ENCODE results near the gene SLC9A2.

Gene SLC9A2

GRCh38 chr2:102698369-102699111 is 79.2 kb downstream of the SLC9A2 start:
- DNase-seq (ENCODE audit: extremely low read depth, insufficient read length), result no peak
- no peaks in the 10 kb centered on the region for H3K27me3 ChIP-seq (replicated peaks; ENCODE audit: control insufficient read depth, insufficient read depth, low read length)
- TF ChIP-seq CTCF (IDR thresholded peaks at IDR 0.05; ENCODE audit: insufficient read depth, low read length, poor library complexity, severe bottlenecking), result no peak
- H3K36me3 ChIP-seq (ENCODE audit: control insufficient read depth, insufficient read depth, low read length), result no peaks in the 10 kb centered on the region
- no peak overlapping the region for H3K4me3 ChIP-seq (replicated peaks; ENCODE audit: low read depth, low read length)

GRCh38 chr2:102703305-102703704 is 84.0 kb downstream of the SLC9A2 start:
- Histone ChIP-seq H3K36me3 (ENCODE audit: control insufficient read depth, insufficient read depth, low read length) (no peaks in the 10 kb centered on the region), H3K27me3 (replicated peaks; ENCODE audit: control insufficient read depth, insufficient read depth, low read length) (no peaks in the 10 kb centered on the region), H3K4me3 (replicated peaks; ENCODE audit: low read depth, low read length) (no peak overlapping the region)
- TF ChIP-seq CTCF (IDR thresholded peaks at IDR 0.05; ENCODE audit: insufficient read depth, low read length, poor library complexity, severe bottlenecking), result no peak
- DNase-seq (ENCODE audit: extremely low read depth, insufficient read length), result no peak

GRCh38 chr2:102703748-102704147 is 84.4 kb downstream of the SLC9A2 start:
- TF ChIP-seq CTCF (IDR thresholded peaks at IDR 0.05; ENCODE audit: insufficient read depth, low read length, poor library complexity, severe bottlenecking), result peak; percentile 30
- no peaks in the 10 kb centered on the region for H3K36me3 ChIP-seq (ENCODE audit: control insufficient read depth, insufficient read depth, low read length)
- no peak for DNase-seq (ENCODE audit: extremely low read depth, insufficient read length)
- no peak overlapping the region for H3K4me3 ChIP-seq (replicated peaks; ENCODE audit: low read depth, low read length)
- no peaks in the 10 kb centered on the region for H3K27me3 ChIP-seq (replicated peaks; ENCODE audit: control insufficient read depth, insufficient read depth, low read length)

GRCh38 chr2:102704531-102704930 is 85.2 kb downstream of the SLC9A2 start:
- Histone ChIP-seq H3K27me3 (replicated peaks; ENCODE audit: control insufficient read depth, insufficient read depth, low read length) (no peaks in the 10 kb centered on the region), H3K36me3 (ENCODE audit: control insufficient read depth, insufficient read depth, low read length) (no peaks in the 10 kb centered on the region), H3K4me3 (replicated peaks; ENCODE audit: low read depth, low read length) (no peak overlapping the region)
- TF ChIP-seq CTCF (IDR thresholded peaks at IDR 0.05; ENCODE audit: insufficient read depth, low read length, poor library complexity, severe bottlenecking), result no peak
- DNase-seq (ENCODE audit: extremely low read depth, insufficient read length), result no peak

- no peak for TF ChIP-seq CTCF (IDR thresholded peaks at IDR 0.05; ENCODE audit: insufficient read depth, low read length, poor library complexity, severe bottlenecking)
- H3K4me3 ChIP-seq (replicated peaks; ENCODE audit: low read depth, low read length), result no peak overlapping the region
- no peaks in the 10 kb centered on the region for H3K36me3 ChIP-seq (ENCODE audit: control insufficient read depth, insufficient read depth, low read length)
- DNase-seq (ENCODE audit: extremely low read depth, insufficient read length), result no peak
- no peaks in the 10 kb centered on the region for H3K27me3 ChIP-seq (replicated peaks; ENCODE audit: control insufficient read depth, insufficient read depth, low read length)
Measured at GRCh38 chr2:102707796-102708695, 88.7 kb downstream of the SLC9A2 start.

All from GM06990 (cell line).